ENCODE data around the gene MCRIP2. TPM values are rescaled to one million over a fixed set of nuclear protein-coding genes. Genes with fewer than 3 reads are reported as not detected.
A peak's percentile ranks its signal among the peaks of the same experiment; 100 is the strongest.

MCRIP2 gene
- total and polyA plus RNA-seq, 9 of the 15 experiments (the other 6 are each of a cell fraction or from before 2014, with no cell fraction given) = 0.80 to 120 (median 35.2) TPM

GRCh38 chr16:667780-668518 is 26.3 kb downstream of the MCRIP2 start, which contains the start of gene RHOT2 (continued):
- TF ChIP-seq RAD21 (CRISPR knock-in tag; conservative IDR thresholded peaks at IDR 0.05 in 1 of 2, IDR thresholded peaks at IDR 0.05 in 1 of 2) (peak; percentile 50 to 69), KHSRP (IDR thresholded peaks at IDR 0.05) (no peak), ZNF140 (CRISPR knock-in tag; IDR thresholded peaks at IDR 0.05) (no peak), HMGN3 (IDR thresholded peaks at IDR 0.05; ENCODE audit: borderline replicate concordance, extremely low read depth, insufficient read length, low read depth, low read length) (peak; percentile 93), TAF1 (IDR thresholded peaks at IDR 0.05; ENCODE audit: control insufficient read depth, extremely low read depth, insufficient read depth, low read length, severe bottlenecking) (peak; percentile 87), MAZ (CRISPR knock-in tag; conservative IDR thresholded peaks at IDR 0.05 in 1 of 2, IDR thresholded peaks at IDR 0.05 in 1 of 2) (peak; percentile 99), ZNF76 (CRISPR knock-in tag; IDR thresholded peaks at IDR 0.05; ENCODE audit: borderline replicate concordance) (no peak), ZNF197 (CRISPR knock-in tag; IDR thresholded peaks at IDR 0.05; ENCODE audit: low read depth) (0 out of 2 replicates have a peak, but pooled peaks have one; percentile 57), MCM2 (IDR thresholded peaks at IDR 0.05; ENCODE audit: low read depth) (no peak), IRF1 (CRISPR knock-in tag; IDR thresholded peaks at IDR 0.05; ENCODE audit: borderline replicate concordance) (no peak), ZBTB17 (CRISPR knock-in tag; IDR thresholded peaks at IDR 0.05) (0 out of 2 replicates have a peak, but pooled peaks have one; percentile 45), NR2C2 (CRISPR knock-in tag; IDR thresholded peaks at IDR 0.05) (peak; percentile 68; the same call in 1 of the 2 replicates), NR2C2 (tag; IDR thresholded peaks at IDR 0.05) (peak; percentile 87)
- TF ChIP-seq, protein P1, sequence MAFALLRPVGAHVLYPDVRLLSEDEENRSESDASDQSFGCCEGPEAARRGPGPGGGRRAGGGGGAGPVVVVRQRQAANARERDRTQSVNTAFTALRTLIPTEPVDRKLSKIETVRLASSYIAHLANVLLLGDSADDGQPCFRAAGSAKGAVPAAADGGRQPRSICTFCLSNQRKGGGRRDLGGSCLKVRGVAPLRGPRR (CRISPR knock-in tag; IDR thresholded peaks at IDR 0.05) = no peak
- TF ChIP-seq, protein P2, sequence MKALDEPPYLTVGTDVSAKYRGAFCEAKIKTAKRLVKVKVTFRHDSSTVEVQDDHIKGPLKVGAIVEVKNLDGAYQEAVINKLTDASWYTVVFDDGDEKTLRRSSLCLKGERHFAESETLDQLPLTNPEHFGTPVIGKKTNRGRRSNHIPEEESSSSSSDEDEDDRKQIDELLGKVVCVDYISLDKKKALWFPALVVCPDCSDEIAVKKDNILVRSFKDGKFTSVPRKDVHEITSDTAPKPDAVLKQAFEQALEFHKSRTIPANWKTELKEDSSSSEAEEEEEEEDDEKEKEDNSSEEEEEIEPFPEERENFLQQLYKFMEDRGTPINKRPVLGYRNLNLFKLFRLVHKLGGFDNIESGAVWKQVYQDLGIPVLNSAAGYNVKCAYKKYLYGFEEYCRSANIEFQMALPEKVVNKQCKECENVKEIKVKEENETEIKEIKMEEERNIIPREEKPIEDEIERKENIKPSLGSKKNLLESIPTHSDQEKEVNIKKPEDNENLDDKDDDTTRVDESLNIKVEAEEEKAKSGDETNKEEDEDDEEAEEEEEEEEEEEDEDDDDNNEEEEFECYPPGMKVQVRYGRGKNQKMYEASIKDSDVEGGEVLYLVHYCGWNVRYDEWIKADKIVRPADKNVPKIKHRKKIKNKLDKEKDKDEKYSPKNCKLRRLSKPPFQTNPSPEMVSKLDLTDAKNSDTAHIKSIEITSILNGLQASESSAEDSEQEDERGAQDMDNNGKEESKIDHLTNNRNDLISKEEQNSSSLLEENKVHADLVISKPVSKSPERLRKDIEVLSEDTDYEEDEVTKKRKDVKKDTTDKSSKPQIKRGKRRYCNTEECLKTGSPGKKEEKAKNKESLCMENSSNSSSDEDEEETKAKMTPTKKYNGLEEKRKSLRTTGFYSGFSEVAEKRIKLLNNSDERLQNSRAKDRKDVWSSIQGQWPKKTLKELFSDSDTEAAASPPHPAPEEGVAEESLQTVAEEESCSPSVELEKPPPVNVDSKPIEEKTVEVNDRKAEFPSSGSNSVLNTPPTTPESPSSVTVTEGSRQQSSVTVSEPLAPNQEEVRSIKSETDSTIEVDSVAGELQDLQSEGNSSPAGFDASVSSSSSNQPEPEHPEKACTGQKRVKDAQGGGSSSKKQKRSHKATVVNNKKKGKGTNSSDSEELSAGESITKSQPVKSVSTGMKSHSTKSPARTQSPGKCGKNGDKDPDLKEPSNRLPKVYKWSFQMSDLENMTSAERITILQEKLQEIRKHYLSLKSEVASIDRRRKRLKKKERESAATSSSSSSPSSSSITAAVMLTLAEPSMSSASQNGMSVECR (CRISPR knock-in tag; IDR thresholded peaks at IDR 0.05) = peak; percentile 61; the same call in 1 of the 2 replicates
- TF ChIP-seq, protein P3, sequence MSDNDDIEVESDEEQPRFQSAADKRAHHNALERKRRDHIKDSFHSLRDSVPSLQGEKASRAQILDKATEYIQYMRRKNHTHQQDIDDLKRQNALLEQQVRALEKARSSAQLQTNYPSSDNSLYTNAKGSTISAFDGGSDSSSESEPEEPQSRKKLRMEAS (CRISPR knock-in tag; IDR thresholded peaks at IDR 0.05) = peak; percentile 29; the same call in 1 of the 2 replicates
- TF ChIP-seq, protein P4, sequence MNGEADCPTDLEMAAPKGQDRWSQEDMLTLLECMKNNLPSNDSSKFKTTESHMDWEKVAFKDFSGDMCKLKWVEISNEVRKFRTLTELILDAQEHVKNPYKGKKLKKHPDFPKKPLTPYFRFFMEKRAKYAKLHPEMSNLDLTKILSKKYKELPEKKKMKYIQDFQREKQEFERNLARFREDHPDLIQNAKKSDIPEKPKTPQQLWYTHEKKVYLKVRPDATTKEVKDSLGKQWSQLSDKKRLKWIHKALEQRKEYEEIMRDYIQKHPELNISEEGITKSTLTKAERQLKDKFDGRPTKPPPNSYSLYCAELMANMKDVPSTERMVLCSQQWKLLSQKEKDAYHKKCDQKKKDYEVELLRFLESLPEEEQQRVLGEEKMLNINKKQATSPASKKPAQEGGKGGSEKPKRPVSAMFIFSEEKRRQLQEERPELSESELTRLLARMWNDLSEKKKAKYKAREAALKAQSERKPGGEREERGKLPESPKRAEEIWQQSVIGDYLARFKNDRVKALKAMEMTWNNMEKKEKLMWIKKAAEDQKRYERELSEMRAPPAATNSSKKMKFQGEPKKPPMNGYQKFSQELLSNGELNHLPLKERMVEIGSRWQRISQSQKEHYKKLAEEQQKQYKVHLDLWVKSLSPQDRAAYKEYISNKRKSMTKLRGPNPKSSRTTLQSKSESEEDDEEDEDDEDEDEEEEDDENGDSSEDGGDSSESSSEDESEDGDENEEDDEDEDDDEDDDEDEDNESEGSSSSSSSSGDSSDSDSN (IDR thresholded peaks at IDR 0.05; ENCODE audit: borderline replicate concordance in 1 of 2, low read depth in 2 of 2, low read length in 2 of 2) = peak in 1 of 2 experiments; percentile 43; a peak in 1 of 4 replicates
